Measurements from ENCODE around the gene CAST.
"Not testable (repeated sequence)": the region's sequence is repeated elsewhere in the genome, so short reads cannot be mapped to it uniquely, and the experiment has no call there.

The CAST gene

DNA sequence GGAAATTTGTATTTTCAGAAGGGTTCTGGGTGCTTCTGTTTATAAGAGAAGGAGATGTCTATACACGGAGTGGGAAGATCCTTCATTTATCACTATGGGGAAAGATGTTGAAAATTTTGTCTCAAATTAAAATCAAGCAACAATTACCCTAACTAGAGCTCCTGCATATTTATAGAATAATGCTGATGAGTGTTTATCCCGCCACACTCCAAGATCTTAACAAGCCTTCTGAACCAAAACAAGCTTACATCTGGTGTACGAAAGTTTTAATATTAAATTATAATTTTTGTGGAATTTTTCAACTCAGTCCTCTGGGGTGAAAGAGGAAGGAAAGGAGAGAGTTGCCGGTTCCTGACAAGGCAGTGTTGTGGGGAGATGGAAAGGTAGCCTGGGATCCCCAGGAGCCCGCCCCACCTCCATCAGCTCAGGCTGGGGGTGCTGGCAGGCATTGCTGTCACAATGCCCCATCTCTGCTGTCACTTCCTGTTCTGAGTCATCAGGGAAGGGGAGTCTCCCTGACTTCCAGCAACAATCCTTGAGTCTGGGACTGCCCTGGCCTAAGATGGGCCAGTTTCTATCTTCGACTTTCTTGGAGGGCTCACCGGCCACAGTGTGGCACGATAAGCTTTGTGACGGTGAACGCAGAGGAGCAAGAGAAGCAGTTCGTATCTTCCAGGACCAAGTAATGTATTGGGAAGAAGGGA lies 81.0 kb downstream of the CAST start:
- no peak for TF ChIP-seq CTCF (IDR thresholded peaks at IDR 0.05; ENCODE audit: borderline replicate concordance, insufficient read depth, low read depth, low read length)
- no peak overlapping the region for H3K4me3 ChIP-seq (ENCODE audit: low read depth, low read length)

DNA sequence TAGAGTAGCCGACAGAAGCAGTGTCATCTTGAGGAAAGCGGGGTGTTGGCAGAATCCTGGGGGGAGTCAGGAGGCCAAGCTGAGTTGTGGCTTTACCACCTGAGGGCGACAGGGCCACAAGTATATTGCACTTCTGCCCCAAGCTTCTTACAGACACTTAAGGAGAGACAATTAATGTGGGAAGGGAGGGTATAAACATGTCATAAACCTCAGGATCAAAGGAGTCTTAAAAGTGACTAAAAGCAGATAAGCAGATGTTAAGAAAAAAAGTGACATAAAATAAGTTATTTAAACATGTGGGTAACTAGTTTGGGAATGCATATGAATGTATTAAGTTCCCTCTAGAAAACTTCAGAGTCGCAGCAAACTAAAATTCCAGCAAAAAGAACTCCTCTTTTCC lies 81.6 kb downstream of the CAST start:
- TF ChIP-seq CTCF (IDR thresholded peaks at IDR 0.05; ENCODE audit: borderline replicate concordance, insufficient read depth, low read depth, low read length): no peak
- no peak overlapping the region for H3K4me3 ChIP-seq (ENCODE audit: low read depth, low read length)

DNA sequence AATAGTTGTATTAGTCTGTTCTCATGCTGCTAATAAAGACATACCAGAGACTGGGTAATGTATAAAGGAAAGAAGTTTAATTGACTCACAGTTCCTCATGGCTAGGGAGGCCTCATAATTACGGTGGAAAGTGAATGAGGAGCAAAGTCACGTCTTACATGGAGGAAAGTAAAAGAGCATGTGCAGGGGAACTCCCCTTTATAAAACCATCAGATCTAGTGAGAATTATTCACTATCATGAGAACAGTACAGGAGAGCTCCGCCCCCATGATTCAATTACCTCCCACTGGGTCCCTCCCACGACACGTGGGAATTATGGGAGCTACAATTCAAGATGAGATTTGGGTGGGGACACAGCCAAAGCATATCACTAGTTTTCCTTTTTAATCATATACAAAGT lies 82.0 kb downstream of the CAST start:
- H3K4me3 ChIP-seq (ENCODE audit: low read depth, low read length): not testable (repeated sequence)

DNA sequence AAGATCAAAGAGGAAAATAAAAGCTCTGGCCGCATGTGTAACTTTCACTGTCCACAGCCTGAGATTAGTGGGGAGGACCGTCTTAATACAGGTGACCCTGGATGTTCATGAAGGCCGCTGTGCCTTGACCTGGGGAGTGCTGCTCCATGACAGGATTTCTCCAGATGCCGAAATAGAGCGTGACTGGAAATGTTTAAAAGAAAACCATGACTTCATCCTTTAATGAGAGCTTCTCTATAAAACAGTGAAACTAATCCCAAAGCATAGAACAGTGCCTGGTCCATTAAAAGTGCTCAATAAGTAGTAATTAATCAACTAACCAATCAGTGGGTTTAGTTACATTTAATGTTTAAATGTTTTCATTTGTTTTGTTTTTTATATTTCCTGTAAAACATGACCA lies 82.8 kb downstream of the CAST start:
- no peak overlapping the region for H3K4me3 ChIP-seq (ENCODE audit: low read depth, low read length)
- no peak for TF ChIP-seq CTCF (IDR thresholded peaks at IDR 0.05; ENCODE audit: borderline replicate concordance, insufficient read depth, low read depth, low read length)

DNA sequence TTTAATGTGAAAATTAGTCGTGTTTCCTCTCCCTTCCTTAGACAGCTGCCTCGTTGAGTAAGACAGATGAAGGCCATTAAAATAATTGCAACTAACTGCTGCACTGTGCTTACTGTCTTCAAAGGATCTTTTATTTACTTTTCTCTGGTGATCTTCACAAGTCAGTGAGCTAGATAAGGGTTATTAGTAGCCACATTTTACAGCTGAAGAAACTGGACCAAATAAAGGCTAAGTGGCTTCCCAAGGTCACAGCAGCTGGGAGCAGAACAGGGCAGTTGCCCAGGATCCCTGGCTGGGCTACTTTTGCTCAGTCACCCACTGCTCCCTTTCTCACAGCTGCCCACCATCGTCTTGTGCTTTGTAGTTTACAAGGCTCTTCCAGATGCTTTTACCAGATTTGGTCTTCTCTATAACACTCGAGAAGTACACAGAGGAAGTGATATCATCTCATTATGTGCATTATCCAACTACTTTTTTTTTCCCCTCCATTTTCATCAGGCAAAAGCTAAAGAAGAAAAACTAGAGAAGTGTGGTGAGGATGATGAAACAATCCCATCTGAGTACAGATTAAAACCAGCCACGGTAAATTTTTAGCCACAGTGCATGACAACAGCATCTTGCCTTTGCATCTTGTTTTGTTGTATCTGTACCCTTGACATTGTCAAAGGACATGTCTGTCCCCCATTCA lies 83.8 kb downstream of the CAST start:
- no peak overlapping the region for H3K4me3 ChIP-seq (ENCODE audit: low read depth, low read length)
- no peak for TF ChIP-seq CTCF (IDR thresholded peaks at IDR 0.05; ENCODE audit: borderline replicate concordance, insufficient read depth, low read depth, low read length)

DNA sequence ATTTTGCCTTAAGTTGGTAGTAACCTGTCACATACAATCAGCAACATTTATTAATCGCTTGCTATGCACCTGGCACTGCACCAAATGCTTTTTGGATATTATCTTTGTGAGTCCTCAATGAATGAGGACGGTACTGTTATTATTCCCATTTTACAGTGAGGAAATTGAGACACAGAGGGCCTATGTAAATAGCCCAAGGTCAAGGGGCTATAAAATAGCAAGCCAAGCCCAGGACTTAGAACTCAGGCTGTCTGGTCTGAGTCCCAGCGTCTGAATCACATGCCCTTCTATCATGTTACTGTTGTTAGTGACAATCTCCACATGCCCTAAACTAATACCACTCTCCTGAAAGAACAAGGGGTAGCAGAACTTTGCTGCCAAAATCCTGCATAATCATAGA lies 85.5 kb downstream of the CAST start:
- no peak overlapping the region for H3K4me3 ChIP-seq (ENCODE audit: low read depth, low read length)
- TF ChIP-seq CTCF (IDR thresholded peaks at IDR 0.05; ENCODE audit: borderline replicate concordance, insufficient read depth, low read depth, low read length): no peak

DNA sequence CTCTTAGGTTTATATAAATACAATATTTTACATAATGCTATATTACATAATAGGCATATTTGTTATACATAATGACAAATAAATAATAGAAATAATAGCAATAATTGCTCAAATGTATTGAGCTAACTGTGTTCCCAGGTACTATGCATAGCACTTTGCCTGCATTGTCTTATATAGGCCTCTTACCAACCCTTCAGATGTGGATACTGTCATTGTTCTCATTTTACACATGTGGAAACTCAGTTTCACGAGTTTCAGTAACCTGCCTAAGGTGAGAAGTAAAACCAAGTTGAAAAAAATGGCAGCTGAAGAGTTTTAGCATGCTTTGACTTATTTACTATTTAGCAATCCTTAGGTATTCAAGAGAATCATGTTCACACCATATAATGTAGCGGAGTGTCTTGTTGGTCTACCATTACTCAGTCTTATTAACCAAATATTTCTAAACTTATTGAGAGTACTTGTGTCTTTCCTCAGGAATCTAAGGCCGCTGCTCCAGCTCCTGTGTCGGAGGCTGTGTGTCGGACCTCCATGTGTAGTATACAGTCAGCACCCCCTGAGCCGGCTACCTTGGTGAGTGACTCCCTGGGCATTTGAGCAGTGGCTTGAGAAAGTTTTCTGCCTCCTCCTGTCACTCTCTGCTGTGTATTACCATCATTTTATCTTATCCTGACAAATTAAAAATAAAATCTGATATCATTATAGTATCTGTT lies 88.1 kb downstream of the CAST start:
- no peak overlapping the region for H3K4me3 ChIP-seq (ENCODE audit: low read depth, low read length)
- no peak for TF ChIP-seq CTCF (IDR thresholded peaks at IDR 0.05; ENCODE audit: borderline replicate concordance, insufficient read depth, low read depth, low read length)
